Sigmoid colon (tissue), 7 donors: ENCODE results near the gene BATF3. TPM values are rescaled to one million over a fixed set of nuclear protein-coding genes. Genes with fewer than 3 reads are reported as not detected.

Experiments used
- DNase-seq: peaks from one replicate; pipeline ENCODE4 v3.0.0-alpha.2; 2019
- H3K27ac ChIP-seq, 4 donors: fragments of 200-600 bp; sonication (generic); one replicate each; pipeline ENCODE4 v1.5.1; 2016 to 2019; ENCODE audit warnings: mild to moderate bottlenecking in 1 of 4
- H3K27me3 ChIP-seq, 3 donors: fragments of 200-600 bp; sonication (generic); one replicate each; pipeline ENCODE4 v1.5.1; 2019; ENCODE audit warnings: mild to moderate bottlenecking in 1 of 3
- H3K36me3 ChIP-seq, 4 donors: fragments of 200-600 bp; sonication (generic); one replicate each; pipeline ENCODE4 v1.5.1; 2016 to 2019
- H3K4me1 ChIP-seq, 4 donors: fragments of 200-600 bp; sonication (generic); one replicate each; pipeline ENCODE4 v1.5.1; 2017 to 2019
- H3K4me3 ChIP-seq, 4 donors: fragments of 200-600 bp; sonication (generic); one replicate each; pipeline ENCODE4 v1.5.1; 2017 to 2019; ENCODE audit warnings: mild to moderate bottlenecking in 2 of 4, moderate library complexity in 1 of 4
- H3K9me3 ChIP-seq, 4 donors: fragments of 200-600 bp in 3 of 4; sonication (generic) in 3 of 4; one replicate each; pipeline versions ENCODE4 v1.5.1 to v1.6.1; 2013 to 2019
- EP300 ChIP-seq, 4 donors: sonication (generic); formaldehyde crosslinking; IDR thresholded peaks; one replicate each; pipeline ENCODE4 v1.6.1; 2017; ENCODE audit warnings: antibody characterized with exemption in 4 of 4
- POLR2A ChIP-seq, 2 donors: fragments of 450-650 bp; IDR thresholded peaks; one replicate each; pipeline ENCODE4 v1.6.1; 2016; ENCODE audit warnings: antibody characterized with exemption in 2 of 2, mild to moderate bottlenecking in 2 of 2, moderate library complexity in 2 of 2
- POLR2AphosphoS5 ChIP-seq, 4 donors: sonication (generic); formaldehyde crosslinking; IDR thresholded peaks; one replicate each; pipeline ENCODE4 v1.6.1; 2017; ENCODE audit warnings: antibody characterized with exemption in 4 of 4
- WGBS, 2 donors: extraction: QIAGEN DNeasy Blood & Tissue Kit; methylation state at CpG; one replicate each; pipeline ENCODE4 v1.1.7; 2013; 5-methylcytosine and 5-hydroxymethylcytosine counted together
- intact Hi-C: fragments of 100-400 bp; cut with DNase I; formaldehyde crosslinking; loops from one replicate; pipeline ENCODE4 v1.15.1; 2023
- polyA plus RNA-seq, 3 donors: library from polyadenylated mRNA; stranded (reverse); fragments of 200-250 nt; gene quantifications; one replicate each; pipeline ENCODE4 v1.2.3, GENCODE V29; 2013
- total RNA-seq, 4 donors: library from RNA; depleted of rRNA; stranded (reverse); fragments of >200 nt; gene quantifications; one replicate each; pipeline ENCODE4 v1.1.0, GENCODE V29; 2016
- TF ChIP-seq, protein P1 (sequence below), 4 experiments: fragments of 450-650 bp in 3 of 4; fragments of 200-600 bp in 1 of 4; IDR thresholded peaks; one replicate each; pipeline ENCODE4 v1.5.1; 2016 to 2019; ENCODE audit warnings: antibody characterized with exemption in 4 of 4, mild to moderate bottlenecking in 3 of 4, moderate library complexity in 2 of 4
- donor health status: healthy with polysubstance abuse.
- donor health status: Bipolar disorder and iron deficiency.
- donor health status: healthy.

The BATF3 gene
- total and polyA plus RNA-seq, 7 donors = 1.8 to 10.0 (median 3.3) TPM

DNA sequence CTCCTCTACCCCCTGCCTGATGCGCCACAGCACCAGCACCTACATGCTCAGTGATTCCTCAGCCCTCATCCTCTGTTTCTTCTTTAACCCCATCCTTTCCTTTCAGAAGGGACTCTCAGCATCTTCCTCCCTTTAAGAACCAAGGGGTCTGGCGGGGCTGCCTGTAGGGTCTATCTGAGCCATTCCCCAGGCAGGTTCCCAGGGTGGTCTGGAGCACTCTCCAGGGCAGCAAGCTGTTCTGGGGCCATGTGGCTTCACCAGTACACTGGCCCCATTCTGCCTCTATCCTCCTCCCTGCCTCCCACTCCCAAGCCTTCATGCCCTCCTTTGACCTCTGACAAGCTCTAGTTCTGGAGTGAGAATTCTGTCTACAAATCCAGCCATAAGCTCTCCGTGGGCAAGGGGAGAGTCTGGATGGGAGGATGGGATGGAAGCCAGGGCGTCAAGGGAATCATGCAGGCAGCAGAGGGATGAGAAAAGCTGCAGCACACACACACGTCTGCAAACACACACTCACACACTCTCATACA lies 10.4 kb downstream of the BATF3 start:
- intact Hi-C loops = no loop called here
- Histone ChIP-seq H3K9me3 (no peaks in the 10 kb centered on the region), H3K4me1 (no peaks in the 10 kb centered on the region), H3K27ac (no peak overlapping the region), H3K4me3 (no peak overlapping the region), H3K27me3 (peaks cover 0 to 24% (median 6%) of the 10 kb centered on the region in 3 donors), H3K36me3 (no peaks in the 10 kb centered on the region)
- WGBS, 2 donors = 64 to 83% methylated on average over 5 of the region's 5 CpGs
- DNase-seq = no peak
- TF ChIP-seq, protein P1, sequence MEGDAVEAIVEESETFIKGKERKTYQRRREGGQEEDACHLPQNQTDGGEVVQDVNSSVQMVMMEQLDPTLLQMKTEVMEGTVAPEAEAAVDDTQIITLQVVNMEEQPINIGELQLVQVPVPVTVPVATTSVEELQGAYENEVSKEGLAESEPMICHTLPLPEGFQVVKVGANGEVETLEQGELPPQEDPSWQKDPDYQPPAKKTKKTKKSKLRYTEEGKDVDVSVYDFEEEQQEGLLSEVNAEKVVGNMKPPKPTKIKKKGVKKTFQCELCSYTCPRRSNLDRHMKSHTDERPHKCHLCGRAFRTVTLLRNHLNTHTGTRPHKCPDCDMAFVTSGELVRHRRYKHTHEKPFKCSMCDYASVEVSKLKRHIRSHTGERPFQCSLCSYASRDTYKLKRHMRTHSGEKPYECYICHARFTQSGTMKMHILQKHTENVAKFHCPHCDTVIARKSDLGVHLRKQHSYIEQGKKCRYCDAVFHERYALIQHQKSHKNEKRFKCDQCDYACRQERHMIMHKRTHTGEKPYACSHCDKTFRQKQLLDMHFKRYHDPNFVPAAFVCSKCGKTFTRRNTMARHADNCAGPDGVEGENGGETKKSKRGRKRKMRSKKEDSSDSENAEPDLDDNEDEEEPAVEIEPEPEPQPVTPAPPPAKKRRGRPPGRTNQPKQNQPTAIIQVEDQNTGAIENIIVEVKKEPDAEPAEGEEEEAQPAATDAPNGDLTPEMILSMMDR (IDR thresholded peaks at IDR 0.05) = no peak
- no peak for TF ChIP-seq POLR2AphosphoS5 (IDR thresholded peaks at IDR 0.05)
- TF ChIP-seq EP300 (IDR thresholded peaks at IDR 0.05) = no peak
- no peak for TF ChIP-seq POLR2A (IDR thresholded peaks at IDR 0.05)

DNA sequence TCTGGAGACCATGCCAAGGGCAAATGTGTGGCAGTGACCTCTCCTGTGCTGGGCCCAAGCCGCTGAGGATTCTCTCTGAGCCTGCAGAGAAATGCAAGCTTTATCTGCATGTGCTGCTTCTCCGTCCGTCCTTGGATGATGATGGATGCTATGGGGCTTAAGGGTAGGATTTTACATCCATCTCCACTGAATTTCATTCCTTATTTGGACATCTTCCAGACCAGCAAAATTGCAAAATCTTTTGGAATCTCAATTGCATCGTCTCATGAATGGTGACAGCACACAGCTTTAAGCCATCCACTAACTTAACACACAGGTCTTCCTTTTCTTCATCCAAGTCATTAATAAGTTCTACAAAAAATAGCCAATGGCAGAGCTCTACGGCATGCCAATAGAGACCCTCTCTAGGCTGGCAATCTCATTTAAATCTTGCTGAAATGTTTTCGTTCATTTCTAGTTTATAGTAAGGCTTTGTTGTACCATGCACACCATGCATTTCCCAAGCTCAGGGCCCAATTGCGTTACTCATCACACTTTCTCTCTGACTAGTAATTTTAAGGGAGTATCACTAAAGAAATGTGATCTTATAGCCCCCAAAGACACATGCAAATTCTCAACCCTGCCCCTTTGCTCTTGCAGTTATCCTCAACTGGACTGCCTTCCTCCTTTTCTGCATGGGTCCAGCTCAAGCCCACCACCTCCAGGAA lies 11.1 kb downstream of the BATF3 start:
- no peaks in the 10 kb centered on the region for H3K9me3 ChIP-seq
- no peaks in the 10 kb centered on the region for H3K4me1 ChIP-seq
- no peak for DNase-seq
- TF ChIP-seq EP300 (IDR thresholded peaks at IDR 0.05) = no peak
- TF ChIP-seq, protein P1 (IDR thresholded peaks at IDR 0.05) = no peak
- no peak for TF ChIP-seq POLR2A (IDR thresholded peaks at IDR 0.05)
- no peak for TF ChIP-seq POLR2AphosphoS5 (IDR thresholded peaks at IDR 0.05)
- no peaks in the 10 kb centered on the region for H3K36me3 ChIP-seq
- H3K27me3 ChIP-seq = peaks cover 0 to 16% (median 6%) of the 10 kb centered on the region in 3 donors
- H3K27ac ChIP-seq = no peak overlapping the region
- WGBS, 2 donors = 76 to 83% methylated on average over 7 of the region's 7 CpGs
- intact Hi-C loops = no loop called here
- no peak overlapping the region for H3K4me3 ChIP-seq

DNA sequence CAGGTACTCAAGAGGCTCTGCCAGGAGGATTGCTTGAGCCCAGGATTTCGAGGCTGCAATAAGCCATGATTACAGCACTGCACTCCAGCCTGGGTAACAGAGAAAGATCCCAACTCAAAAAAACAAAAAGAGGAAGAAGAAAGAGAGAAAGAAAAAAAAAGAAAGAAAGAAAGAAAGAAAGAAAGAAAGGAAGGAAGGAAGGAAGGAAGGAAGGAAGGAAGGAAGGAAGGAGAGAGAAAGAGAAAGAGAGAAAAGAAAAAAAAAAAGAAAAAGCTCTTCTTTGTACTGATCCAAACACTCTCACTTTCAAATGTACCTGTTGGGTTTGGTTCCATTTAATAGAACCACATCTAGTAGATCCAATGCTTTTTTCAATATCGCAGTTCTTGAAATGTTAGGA lies 11.8 kb downstream of the BATF3 start:
- DNase-seq = no peak
- intact Hi-C loops = no loop called here
- Histone ChIP-seq H3K27ac (no peak overlapping the region), H3K27me3 (peaks cover 0 to 12% (median 0%) of the 10 kb centered on the region in 3 donors), H3K4me3 (no peak overlapping the region), H3K9me3 (no peaks in the 10 kb centered on the region), H3K36me3 (no peaks in the 10 kb centered on the region), H3K4me1 (no peaks in the 10 kb centered on the region)
- no peak for TF ChIP-seq POLR2A (IDR thresholded peaks at IDR 0.05)
- TF ChIP-seq, protein P1 (IDR thresholded peaks at IDR 0.05) = no peak
- TF ChIP-seq POLR2AphosphoS5 (IDR thresholded peaks at IDR 0.05) = no peak
- TF ChIP-seq EP300 (IDR thresholded peaks at IDR 0.05) = no peak
- 91 to 96% methylated on average over 2 of the region's 2 CpGs for WGBS, 2 donors

GRCh38 chr1:212686591-212686990 lies 13.0 kb downstream of the BATF3 start:
- Histone ChIP-seq H3K27ac (no peak overlapping the region), H3K36me3 (no peaks in the 10 kb centered on the region), H3K9me3 (no peaks in the 10 kb centered on the region), H3K4me3 (no peak overlapping the region), H3K27me3 (peaks cover 0 to 4% (median 0%) of the 10 kb centered on the region in 3 donors), H3K4me1 (no peaks in the 10 kb centered on the region)
- intact Hi-C loops = no loop called here
- 93 to 95% methylated on average over 11 of the region's 11 CpGs for WGBS, 2 donors
- TF ChIP-seq POLR2AphosphoS5 (IDR thresholded peaks at IDR 0.05) (no peak), EP300 (IDR thresholded peaks at IDR 0.05) (no peak), POLR2A (IDR thresholded peaks at IDR 0.05) (no peak)
- TF ChIP-seq, protein P1 (IDR thresholded peaks at IDR 0.05) = no peak
- DNase-seq = no peak
